ENCODE measurements around the gene IFRD2. TPM values are rescaled to one million over a fixed set of nuclear protein-coding genes. Genes with fewer than 3 reads are reported as not detected.

IFRD2 gene, protein sequence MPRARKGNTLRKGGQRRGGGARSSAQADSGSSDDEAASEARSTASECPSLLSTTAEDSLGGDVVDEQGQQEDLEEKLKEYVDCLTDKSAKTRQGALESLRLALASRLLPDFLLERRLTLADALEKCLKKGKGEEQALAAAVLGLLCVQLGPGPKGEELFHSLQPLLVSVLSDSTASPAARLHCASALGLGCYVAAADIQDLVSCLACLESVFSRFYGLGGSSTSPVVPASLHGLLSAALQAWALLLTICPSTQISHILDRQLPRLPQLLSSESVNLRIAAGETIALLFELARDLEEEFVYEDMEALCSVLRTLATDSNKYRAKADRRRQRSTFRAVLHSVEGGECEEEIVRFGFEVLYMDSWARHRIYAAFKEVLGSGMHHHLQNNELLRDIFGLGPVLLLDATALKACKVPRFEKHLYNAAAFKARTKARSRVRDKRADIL
- total RNA-seq (2014; rRNA removed): 127 and 129 TPM in 2 replicates
- polyA plus RNA-seq (2012): 57.0 TPM

DNA sequence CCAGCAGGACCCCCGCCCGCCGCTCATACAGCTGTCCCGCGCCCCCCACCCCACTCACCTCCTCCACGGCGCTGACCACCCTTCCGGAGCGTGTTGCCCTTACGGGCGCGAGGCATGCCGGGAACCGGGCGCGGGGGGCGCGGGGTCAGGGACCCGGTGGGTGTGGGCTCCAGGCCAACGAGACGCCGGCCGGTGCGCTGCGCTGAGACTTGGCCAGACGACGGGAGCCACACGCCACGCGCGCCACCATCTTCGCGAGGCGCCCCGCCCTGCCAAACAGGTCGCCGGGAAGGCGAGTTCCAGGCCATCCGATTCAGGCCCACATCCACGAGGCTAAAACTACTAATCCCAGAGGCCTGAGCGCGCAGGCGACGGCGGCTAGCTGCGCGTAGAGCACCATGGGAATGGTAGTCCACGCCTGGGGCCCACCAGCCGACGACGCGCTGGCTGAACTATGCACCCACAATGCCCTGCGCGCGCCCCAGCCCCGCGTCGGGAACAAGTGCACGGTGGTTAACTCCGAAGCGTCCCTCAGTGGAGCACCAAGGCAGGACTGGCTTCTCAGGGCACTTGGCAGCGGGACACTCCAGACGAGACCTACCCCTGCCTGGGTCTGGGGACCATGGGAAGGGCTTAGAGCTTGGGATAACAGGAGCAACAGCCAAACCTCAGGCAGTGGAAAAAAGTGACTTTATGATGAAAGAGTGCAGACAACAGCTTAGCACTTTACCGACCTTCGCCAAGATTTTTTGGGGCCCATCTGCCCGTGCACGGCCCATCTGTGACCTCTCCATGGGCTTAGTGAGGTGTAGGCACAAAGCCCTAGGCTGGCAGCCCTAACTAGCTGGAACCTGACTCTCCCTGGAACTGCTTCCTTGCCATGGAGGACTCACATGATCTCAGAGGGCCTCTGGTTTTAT lies at the start of gene IFRD2:
Gene IFRD2 (minus strand): TSS at position 271 of the 920 bp plus-strand sequence. CDS start 155 bp downstream, at position 116.
- DNase-seq (ENCODE audit: low read depth): peak; percentile 97

DNA sequence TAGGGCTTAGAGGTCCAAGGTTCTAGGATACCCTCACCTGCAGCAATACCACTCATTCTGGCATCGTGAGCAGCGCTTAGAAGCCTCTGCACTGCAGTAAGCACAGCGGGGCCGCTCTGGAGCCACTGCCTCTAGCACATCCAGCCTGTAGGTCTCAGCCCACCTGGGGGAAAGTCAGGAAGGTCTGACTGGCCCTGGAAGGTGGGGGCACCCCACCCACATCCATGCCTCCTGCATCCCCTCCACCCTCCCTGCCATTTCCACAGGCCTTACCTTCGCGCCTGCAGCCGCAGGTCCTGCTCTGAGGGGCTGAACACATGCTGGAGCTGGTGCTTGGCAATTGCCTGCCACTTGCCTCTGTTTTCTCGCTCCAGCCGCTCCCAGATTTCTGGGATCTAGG lies 49.3 kb upstream of the IFRD2 start:
- DNase-seq (ENCODE audit: low read depth): no peak

DNA sequence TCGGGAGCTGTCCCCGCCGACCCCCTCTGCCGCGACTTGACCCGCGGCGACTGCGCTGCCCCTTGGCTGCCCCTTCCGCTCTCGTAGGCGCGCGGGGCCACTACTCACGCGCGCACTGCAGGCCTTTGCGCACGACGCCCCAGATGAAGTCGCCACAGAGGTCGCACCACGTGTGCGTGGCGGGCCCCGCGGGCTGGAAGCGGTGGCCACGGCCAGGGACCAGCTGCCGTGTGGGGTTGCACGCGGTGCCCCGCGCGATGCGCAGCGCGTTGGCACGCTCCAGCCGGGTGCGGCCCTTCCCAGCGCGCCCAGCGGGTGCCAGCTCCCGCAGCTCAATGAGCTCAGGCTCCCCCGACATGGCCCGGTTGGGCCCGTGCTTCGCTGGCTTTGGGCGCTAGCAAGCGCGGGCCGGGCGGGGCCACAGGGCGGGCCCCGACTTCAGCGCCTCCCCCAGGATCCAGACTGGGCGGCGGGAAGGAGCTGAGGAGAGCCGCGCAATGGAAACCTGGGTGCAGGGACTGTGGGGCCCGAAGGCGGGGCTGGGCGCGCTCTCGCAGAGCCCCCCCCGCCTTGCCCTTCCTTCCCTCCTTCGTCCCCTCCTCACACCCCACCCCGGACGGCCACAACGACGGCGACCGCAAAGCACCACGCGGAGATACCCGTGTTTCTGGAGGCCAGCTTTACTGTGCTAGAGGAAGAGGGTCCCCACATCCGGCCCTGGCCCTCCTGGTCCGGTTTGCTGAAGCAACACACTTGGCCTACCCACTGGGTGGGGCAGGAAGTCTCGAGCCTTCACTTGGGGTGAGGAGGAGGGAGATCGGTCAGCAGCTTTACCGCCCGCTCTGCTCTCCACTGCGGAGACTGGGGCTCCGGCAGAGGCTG lies 48.5 kb upstream of the IFRD2 start, which contains the start of gene RASSF1:
Gene RASSF1 (minus strand): TSS at position 389 of the 882 bp plus-strand sequence. CDS start 31 bp downstream, at position 358.
- peak; percentile 23 for DNase-seq (ENCODE audit: low read depth)

DNA sequence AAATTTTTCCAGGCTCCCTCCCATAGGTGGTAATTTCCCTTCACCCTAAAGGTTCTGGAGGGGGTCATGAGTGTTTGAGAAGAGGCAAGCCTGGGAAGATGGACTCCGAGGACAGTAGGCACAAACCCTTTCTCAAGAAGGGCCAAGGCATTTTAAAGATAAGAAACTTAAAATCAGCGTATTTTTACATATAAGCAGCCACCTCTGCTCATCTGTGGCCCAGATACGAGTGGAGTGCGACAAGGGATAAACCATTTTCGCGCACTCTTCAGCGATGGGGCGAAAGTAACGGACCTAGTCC lies 47.9 kb upstream of the IFRD2 start:
- DNase-seq (ENCODE audit: low read depth): no peak

DNA sequence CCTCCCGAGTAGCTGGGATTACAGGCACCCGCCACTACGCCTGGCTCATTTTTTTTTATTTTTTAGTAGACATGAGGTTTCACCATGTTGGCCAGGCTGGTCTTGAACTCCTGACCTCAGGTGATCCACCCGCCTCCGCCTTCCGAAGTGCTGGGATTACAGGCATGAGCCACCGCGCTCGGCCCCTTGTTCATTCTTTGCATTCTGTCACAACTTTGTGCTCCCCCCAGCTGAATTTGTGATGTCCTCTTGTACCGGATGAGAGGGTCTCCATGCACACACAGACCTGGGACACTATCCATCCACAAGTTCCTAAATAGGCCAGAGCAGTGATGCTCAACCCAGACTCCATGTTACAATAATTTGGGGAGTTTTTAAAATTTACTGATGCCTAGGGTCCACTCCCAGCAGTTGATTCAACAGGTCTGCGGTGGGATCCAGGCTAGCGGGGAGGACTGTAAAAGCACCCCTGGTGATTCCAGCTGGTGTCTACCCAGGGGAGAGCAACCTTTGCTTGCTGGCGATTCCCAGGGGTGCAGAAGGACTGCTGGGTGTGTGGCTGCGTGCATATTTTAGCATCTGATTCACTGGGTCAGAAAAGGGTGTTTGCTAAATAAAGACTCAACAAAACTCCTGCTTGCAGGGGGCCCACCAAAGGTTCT lies 47.4 kb upstream of the IFRD2 start:
- DNase-seq (ENCODE audit: low read depth): peak; percentile 38

DNA sequence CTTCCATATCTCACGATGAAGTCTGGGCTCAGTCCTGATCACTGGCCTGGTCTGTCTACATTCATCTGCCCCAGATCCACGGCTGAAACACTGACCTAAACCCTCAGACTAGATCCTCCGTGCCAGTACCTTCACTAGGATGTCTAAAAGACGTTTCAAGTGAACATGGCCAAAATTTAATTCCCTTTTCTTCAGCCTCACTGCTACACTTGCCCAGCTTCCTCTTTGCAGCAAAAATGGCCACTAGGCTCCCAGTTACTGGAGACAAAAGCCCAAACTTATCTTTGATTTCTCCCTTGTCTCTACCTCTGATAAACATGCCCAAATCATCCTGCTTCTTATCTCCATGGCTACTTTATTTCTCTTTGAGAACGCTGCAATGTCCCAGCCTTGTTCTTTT lies 46.7 kb upstream of the IFRD2 start:
- no peak for DNase-seq (ENCODE audit: low read depth)

DNA sequence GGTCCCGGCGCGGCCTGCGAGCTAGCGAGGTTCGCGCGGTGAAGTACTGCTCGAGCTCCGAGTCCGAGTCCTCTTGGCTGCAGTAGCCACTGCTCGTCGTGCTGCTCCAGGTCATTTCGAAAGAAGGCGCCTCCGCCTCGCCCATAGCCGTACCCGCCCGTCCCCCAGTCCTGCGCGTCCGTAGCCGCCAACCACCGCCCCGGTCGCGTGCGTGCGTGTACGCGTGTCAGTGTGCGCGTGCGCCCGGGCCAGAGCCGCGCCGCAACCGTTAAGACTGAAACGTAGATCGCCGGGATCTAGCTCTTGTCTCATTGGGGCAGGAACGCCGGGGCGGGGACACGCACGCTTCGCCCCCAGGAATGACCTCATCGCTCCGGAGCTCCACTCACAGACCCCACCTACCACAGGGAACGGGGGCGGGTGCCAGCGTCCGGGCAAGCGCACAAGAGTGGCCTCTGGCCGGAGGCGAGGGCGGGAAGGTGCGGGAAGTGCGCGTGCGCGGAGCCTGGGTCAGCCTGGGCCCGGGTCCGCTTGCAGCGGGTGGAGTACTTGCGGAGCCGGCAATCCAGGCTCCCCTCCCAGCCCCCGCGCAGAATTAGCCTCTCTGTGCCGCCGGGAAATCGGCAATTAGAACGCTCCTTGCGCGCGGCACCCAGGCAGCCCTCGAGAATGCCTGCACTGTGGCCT lies 45.1 kb upstream of the IFRD2 start:
- DNase-seq (ENCODE audit: low read depth): peak; percentile 99

DNA sequence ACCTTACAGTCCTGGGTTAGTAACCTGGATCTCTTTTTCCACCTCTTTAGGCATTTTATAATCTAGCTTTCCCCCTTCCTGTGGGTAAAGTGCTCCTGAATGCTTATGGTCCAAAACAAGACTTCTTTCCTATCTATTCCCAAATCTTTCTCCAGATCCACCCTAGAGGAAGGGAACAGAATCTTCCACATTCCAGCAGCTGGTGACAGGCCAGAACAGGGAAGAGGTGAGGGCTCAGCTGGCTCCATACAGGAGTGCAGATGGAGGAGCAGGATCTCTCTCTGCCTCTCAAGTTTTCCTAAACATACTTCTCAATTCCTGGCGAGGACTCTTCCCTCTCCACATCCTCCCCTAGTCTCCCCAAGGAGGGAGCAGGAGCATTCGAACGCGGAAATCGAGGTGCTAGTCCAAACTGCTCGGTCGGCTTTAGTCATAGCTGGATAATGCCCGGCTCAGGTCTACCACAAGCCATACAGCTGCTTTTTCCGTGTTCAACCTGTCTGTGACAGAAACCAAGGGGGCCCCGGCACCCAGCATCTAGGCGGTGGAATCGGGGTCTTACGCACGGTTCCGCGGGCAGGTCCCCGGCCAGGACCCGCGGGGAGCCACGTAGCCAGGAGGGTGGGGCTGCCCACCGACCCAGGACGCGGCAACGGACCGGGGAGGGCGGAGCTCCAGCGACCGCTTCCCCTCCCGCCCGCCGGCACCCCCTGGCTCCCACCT lies 44.4 kb upstream of the IFRD2 start:
- peak; percentile 44 for DNase-seq (ENCODE audit: low read depth)

DNA sequence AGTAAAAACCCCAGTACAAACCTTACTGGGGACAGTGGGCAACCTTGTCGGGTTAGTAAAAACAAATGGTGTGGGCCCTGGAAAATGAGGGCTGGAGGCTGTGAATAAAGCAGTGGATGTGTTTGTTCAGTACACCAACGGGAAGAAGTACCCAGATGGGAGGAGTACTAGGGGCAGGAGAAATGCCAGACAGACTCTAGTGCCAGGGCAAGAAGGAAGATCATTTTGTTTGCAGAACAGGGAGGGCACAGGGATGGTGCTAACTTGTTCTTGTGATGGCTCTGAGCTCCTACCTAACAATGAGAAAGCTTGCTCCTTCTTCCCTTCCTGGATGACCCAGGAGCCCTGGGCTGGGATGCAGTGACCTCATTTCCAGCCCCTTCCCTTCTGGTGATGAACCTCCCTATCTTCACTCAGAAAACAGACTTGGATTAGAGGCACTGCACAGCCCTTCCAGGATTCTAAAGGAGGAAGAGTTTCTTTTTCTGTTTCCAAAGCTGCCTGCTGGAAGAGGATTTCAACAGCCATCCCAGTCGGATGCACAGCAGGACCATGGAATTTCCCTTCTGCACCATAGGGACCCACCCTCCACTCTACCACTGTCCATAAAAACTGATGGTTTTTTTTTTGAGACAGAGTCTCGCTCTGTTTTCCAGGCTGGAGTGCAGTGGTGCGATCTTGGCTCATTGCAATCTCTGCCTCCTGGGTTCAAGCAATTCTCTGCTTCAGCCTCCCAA lies 42.3 kb upstream of the IFRD2 start:
- DNase-seq (ENCODE audit: low read depth): no peak

DNA sequence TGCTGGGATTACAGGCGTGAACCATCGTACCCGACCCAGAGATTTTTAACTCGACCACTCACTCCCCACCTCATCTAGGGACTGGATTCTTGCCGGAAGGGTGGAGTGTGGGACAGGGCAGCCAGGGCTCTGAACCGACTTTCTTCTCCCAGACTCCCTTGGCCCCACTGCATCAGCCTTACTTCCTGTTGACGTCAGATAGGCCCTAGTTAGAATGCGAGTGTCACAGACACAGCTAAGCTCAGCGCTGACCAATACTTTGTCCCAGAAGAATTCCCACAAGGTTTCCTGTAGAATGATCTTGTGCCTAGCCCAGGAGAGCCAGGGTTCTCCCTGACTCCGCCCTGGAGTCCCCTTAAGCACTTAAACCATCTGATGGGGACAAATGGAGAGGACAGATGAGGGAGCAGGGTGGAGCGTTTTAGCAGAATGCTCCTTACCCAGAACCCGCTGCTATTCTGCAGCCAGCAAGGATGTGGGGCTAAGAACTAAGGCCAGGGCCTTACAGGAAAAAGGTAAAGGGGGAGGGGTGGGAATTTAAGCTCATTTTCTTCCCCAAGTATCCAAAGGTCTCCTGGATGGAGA lies 41.6 kb upstream of the IFRD2 start:
- DNase-seq (ENCODE audit: low read depth): no peak

DNA sequence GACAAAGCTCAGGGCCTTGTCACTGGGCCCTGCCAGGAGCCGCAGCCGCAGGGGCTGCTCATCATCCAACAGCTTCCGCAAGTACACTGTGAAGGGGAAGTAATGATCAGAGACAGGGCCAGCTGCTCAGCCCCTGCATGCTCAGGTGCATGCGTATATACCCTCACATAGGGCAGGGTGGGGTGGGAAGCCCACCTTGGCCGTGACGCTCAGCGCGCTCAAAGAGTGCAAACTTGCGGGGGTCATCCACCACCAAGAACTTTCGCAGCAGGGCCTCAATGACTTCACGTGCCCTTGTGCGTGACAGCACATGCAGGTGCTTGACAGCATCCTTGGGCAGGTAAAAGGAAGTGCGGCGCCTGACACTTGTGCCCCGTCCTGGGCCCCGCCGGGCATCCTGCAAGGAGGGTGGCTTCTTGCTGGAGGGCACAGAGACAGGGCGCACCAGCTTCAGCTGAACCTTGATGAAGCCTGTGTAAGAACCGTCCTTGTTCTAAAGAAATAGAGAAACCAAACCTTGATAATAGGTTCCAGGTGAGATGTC lies 39.2 kb upstream of the IFRD2 start:
- DNase-seq (ENCODE audit: low read depth): no peak

DNA sequence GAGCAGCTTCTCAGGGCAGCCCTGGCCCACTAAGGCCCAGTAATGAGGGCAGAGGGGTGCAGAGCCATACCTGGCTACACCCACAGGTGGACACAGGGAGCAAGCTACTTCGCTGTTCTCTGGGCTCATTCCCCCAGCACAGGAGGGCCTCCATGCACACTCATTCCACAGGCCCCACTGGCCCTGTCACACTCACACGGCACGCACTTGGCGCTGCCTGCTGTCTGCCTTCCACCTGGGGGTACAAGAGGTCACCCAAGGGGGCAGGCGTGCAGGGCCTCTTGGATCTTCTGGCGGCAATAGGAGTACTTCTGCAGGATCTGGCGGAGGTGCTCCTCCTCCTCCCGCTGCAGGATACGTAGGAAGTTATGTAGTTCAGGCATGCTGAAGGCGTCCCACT lies 38.1 kb upstream of the IFRD2 start:
- no peak for DNase-seq (ENCODE audit: low read depth)

DNA sequence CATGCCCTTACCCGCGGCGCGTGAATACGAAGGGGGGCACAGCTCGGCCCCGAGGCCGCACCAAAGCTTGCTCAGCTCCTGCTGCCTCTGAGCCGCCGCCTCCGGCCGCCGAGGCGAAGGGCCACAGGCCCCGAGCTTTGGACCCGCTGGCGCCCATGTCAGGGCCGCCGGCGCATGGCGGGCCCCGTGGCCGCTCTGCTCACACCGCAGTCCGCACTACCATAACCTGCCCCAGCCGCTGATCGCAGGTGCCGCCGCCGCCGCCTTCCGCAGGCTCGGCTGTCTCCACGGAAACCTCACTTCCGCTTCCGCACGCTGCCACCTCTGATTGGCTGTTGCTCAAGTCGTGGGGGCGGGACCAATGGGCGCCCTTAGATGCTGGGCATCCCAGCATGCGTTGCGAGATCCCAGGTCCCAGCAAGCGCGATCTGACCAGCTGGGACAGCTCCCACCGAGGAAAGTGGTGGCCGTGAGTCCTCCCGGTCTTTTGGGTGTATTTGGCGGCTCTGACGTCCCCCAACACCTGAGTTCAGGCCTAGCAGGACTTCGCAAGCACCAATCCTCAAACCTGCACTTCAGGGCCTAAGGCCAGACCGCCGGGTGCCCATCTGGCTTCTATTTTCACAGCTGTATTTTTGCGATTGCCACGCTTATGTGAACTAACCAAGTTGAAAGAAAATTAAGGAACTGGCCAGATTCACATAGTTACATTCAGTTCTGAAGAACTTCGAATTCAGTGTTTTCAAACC lies 35.9 kb upstream of the IFRD2 start, which contains the start of gene TUSC2:
Gene TUSC2 (minus strand): TSS at position 281 of the 749 bp plus-strand sequence. CDS start 124 bp downstream, at position 157.
- peak; percentile 95 for DNase-seq (ENCODE audit: low read depth)

DNA sequence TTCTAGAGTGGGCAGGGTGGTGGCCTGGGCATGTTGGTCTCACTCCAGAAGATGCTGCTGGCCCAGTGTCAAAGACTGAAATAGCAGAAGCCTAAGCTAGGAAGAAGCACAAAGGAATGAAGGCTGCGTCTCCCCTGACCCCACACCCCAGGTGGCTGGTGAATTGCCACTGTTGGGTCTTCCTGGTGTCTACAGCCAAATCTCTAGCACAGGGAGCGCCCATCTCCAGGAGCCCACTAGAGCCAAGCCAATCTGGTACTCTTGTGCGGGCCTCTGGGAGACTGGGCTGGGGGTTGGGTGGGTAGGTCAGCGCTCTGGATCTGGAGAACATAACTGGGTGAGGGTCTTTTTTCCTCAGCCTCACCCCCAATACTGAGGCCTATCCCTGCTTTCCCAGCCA lies 34.9 kb upstream of the IFRD2 start:
- DNase-seq (ENCODE audit: low read depth): no peak

DNA sequence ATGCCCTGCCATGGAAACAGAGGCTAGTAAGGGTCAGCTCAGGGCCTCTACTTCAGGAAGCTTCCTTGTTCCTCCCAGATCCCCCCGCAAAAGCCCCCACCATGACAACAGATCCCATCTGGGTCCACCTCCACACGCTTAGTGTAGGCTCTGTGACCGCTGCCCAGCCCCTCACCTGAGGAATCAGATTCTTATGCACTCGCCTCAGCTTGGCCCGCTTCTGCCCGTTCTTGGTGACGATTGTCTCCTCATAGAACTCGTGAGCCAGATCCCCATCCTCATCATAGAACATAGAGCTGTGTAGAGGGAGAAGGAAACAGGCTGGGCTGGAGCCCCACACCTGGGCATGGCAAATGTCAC lies 33.9 kb upstream of the IFRD2 start:
- no peak for DNase-seq (ENCODE audit: low read depth)

DNA sequence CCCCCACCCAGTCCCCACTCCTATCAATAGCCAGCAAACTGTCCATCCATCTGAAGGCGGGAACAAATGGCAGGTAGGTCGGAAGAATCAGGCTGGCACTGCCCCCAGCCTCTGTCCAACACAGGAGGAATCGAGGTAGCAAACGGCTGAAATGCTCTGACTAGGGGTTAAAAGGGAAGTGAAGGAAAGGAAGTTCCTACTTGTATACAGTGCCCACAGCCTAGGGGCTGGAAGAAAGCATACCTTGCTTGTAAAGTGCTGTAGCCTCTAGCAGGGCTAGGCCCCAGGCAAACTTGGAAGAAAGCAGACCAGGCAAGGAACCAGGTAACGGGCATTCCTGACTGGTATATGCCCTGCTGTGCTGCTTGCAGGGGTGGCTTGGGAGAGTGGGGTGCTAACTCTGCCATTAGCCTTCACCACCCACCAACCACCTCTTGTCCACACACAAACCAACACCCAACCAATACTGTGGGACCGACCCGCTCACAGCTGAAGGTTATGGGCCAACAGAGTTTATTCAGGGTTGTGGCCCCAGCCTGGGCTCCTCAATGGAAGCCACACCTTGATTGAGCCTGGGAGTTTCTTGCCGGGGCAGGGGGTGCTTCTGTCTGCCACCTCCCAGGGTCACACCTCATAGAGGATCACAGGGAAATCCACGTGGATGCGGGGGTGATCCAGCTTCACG lies 33.4 kb upstream of the IFRD2 start:
- DNase-seq (ENCODE audit: low read depth): no peak

DNA sequence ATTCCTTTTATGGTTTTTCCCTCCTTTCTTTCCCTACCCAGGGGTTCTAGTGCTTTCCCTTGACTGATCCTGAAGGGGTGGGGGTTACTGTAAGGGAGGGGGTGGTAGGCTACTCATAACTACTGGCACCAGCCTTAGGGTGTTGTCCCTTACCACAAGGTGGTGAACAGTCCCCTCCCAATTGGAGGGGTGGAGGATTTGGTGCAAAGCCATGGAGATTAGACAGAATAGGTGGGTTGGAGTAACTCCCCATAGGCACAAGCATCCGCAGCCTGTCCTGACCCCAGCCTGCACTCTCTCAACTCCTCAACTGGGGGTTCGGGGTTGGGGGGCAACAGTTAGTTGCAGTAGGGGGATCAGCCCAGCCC lies 32.9 kb upstream of the IFRD2 start:
- DNase-seq (ENCODE audit: low read depth): no peak
